GM21619 (cell line): ENCODE results near the gene MVB12A.

Experiments used
- ATAC-seq: cut with Tn5 transposase; IDR thresholded peaks from one replicate; pipeline ENCODE4 v1.9.1; 2021; ENCODE audit not compliant: unreplicated experiment

MVB12A gene

GRCh38 chr19:17470068-17470841 lies 50.4 kb downstream of the MVB12A start, which contains the start of gene SLC27A1:
Gene SLC27A1 (plus strand): TSS chr19:17470524. CDS start chr19:17470541, 17 bp downstream.
- peak; percentile 67 for ATAC-seq

- ATAC-seq, result no peak
Observed at GRCh38 chr19:17471410-17472125, 51.7 kb downstream of the MVB12A start.

GRCh38 chr19:17473041-17473440 lies 53.2 kb downstream of the MVB12A start:
- ATAC-seq, result no peak
